NT2/D1 (cell line): ENCODE results near the gene LCMT1.

Source experiments
- DNase-seq: peaks from one replicate; pipeline ENCODE4 v3.0.0-alpha.2; 2011; ENCODE audit warnings: low read depth, low spot score
- H3K27me3 ChIP-seq: 2 replicates; pipeline ENCODE4 v1.6.0; 2011; ENCODE audit warnings: mild to moderate bottlenecking; ENCODE audit not compliant: insufficient read length, insufficient read depth
- H3K36me3 ChIP-seq: 2 replicates; pipeline ENCODE4 v1.6.1; 2011; ENCODE audit warnings: mild to moderate bottlenecking, low read length, mixed read lengths; ENCODE audit not compliant: insufficient read depth, insufficient read length
- H3K4me1 ChIP-seq: 2 replicates; pipeline ENCODE4 v1.5.1; 2011; ENCODE audit not compliant: insufficient read depth, insufficient read length
- H3K4me3 ChIP-seq: 2 replicates; pipeline ENCODE4 v1.5.1; 2011; ENCODE audit warnings: low read depth; ENCODE audit not compliant: insufficient read length
- H3K9ac ChIP-seq: 2 replicates; pipeline ENCODE4 v1.6.0; 2011; ENCODE audit warnings: low read depth; ENCODE audit not compliant: insufficient read length
- H3K9me3 ChIP-seq: 2 replicates; pipeline ENCODE4 v1.5.1; 2011; ENCODE audit warnings: mild to moderate bottlenecking, low read length; ENCODE audit not compliant: insufficient read depth
- SUZ12 ChIP-seq: IDR thresholded peaks from 2 replicates; pipeline ENCODE4 v1.6.1; 2011; ENCODE audit not compliant: insufficient read length, insufficient read depth; ENCODE audit errors: extremely low read depth
- YY1 ChIP-seq: IDR thresholded peaks from 2 replicates; pipeline ENCODE4 v1.6.1; 2011; ENCODE audit not compliant: insufficient read length, insufficient read depth
- ZNF274 ChIP-seq: IDR thresholded peaks from 2 replicates; pipeline ENCODE4 v1.6.1; 2011; ENCODE audit warnings: mild to moderate bottlenecking, low read depth, low read length

The LCMT1 gene

DNA sequence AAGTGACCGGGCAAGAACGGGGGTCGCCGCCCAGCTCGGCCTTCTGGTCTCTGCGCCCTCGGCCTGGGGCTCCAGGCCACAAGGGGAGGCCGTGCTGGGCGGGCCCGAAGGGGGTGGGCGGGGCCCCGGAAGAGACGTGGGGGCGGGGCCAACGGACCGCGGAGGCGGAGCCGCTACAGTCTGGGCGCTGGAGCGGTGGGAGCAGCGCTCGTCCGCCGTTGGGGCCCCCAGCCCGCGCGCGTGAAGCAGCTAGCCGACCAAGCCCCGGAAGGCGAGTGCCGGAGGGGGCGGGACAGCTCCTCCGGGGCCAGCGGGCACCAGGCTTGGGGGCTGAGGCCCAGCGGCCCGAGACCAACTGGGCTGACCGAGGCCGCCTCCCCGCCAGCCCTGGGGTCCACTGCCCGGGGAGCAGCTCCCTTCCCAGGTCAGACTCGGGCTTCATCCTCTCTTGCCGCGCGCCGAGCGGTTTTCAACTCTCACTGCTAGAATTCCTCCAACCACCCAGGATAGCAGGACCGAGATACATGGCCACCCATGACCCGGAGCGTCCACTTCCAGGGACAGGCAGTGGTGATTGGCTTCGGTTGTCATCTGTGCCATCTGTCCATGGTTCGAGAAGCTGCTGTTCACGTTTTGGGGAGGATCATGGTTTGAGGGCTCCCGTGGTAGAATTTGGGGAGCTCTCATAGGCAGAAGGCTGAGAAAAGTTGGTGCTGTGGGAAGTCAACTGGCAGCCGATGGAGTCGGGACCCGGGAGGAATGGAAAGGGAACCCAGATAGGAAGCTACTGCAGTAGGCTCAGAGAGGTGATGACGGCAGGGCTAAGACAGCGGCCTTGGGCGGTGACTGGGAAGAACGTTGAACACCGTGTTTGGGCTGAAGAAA is 44.6 kb upstream of the LCMT1 start:
- Histone ChIP-seq H3K4me1 (peaks cover 2% of the 10 kb centered on the region), H3K9ac (peak overlapping the region; percentile 84), H3K9me3 (no peaks in the 10 kb centered on the region), H3K36me3 (no peaks in the 10 kb centered on the region), H3K4me3 (peak overlapping the region; percentile 68), H3K27me3 (peaks cover 12% of the 10 kb centered on the region)
- TF ChIP-seq SUZ12 (no peak), YY1 (no peak), ZNF274 (no peak)
- peak; percentile 62 for DNase-seq

DNA sequence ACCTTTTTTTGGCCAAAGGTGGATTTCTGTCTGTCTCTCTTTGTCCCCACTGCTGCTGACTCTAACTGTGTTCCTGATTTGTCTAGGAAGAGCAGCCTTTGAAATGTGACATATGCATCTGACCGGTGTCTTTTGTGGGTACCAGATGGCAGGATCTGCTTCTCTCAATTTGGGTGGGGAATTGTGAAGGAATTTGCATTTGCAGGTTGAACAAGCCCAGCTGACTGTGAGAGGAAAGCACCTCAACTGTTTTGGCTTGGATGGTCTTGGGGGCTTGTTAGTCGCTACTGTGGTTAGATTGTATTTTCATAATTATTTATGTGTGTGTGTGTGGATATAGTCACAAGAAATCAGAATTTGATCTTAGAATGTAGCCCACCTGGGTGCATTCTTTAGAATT is 37.7 kb upstream of the LCMT1 start:
- no peak overlapping the region for H3K9ac ChIP-seq
- TF ChIP-seq YY1 (no peak), SUZ12 (no peak), ZNF274 (no peak)
- no peaks in the 10 kb centered on the region for H3K4me1 ChIP-seq
- peaks cover 8% of the 10 kb centered on the region; the same call in 1 of the 2 replicates for H3K9me3 ChIP-seq
- H3K4me3 ChIP-seq = no peak overlapping the region
- H3K36me3 ChIP-seq = no peaks in the 10 kb centered on the region
- DNase-seq = no peak
- H3K27me3 ChIP-seq = no peaks in the 10 kb centered on the region

DNA sequence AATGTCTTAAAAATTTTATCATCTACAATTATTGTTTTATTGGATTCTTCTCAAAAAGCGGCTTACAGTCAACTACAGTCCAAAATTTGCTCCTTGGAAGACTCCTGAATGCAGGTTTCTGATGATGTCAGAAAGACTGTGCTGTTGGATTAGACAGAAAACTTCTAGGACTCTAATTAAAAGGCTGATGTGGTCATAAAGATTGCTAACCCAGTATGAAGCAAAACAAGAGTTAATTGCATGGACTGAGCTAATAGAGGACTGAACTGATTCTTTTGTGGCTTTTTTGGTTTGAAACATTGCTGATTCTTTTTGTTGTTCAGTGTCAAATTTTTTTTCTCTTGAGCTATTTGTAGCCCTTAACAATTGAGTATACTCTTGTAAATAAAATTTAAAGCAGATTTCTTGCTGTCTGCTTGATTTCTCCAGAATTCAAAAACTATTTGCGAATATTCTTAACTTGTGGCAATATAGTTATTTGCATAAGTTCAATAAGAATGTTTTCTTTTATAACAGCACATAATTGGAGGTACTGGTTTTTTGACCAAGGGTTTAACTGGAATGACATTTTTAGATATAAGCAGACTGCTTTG is 33.1 kb upstream of the LCMT1 start:
- no peaks in the 10 kb centered on the region for H3K36me3 ChIP-seq
- TF ChIP-seq ZNF274 (no peak), YY1 (no peak)
- no peak overlapping the region for H3K9ac ChIP-seq
- peaks cover 8% of the 10 kb centered on the region; the same call in 1 of the 2 replicates for H3K9me3 ChIP-seq
- DNase-seq = no peak
- no peaks in the 10 kb centered on the region for H3K27me3 ChIP-seq
- H3K4me3 ChIP-seq = no peak overlapping the region
- H3K4me1 ChIP-seq = no peaks in the 10 kb centered on the region

DNA sequence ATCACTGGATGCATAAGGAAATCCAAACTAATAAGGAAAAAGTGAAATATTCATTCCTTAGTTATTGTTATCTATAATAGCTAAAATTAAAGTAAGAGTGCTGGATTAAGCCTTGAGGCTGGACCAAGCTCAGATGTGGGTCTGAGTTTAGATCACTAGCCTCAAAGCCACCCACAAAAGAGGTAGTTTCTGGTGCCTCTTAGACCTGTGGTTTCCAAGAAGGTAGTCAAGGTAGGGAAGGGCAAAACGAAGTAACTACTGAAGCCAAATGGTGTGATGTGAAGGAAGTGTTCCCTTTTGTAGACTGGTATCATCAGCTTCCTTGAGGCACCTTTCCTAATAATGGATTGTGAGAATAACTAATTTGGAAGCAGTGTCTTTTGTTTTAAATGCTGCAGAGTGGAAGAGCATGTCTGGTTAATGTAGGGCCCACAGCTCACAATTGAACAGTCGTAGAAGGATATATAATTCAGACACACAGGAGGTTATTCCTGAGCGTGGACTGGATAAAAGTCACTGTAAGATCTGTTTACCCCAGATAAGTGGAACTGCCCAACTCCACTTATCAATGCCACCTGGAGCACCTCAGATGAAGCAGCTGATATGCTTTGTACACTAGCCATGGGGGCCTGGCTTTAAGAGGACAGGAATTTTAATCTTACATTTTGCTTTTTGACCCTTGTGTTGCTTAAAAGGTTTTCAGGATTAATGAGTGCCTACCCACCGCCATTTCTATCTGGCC is 31.7 kb upstream of the LCMT1 start:
- Histone ChIP-seq H3K4me1 (no peaks in the 10 kb centered on the region), H3K9ac (no peak overlapping the region), H3K4me3 (no peak overlapping the region), H3K36me3 (no peaks in the 10 kb centered on the region), H3K27me3 (no peaks in the 10 kb centered on the region), H3K9me3 (peaks cover 8% of the 10 kb centered on the region; the same call in 1 of the 2 replicates)
- no peak for DNase-seq
- TF ChIP-seq SUZ12 (no peak), YY1 (no peak), ZNF274 (no peak)

DNA sequence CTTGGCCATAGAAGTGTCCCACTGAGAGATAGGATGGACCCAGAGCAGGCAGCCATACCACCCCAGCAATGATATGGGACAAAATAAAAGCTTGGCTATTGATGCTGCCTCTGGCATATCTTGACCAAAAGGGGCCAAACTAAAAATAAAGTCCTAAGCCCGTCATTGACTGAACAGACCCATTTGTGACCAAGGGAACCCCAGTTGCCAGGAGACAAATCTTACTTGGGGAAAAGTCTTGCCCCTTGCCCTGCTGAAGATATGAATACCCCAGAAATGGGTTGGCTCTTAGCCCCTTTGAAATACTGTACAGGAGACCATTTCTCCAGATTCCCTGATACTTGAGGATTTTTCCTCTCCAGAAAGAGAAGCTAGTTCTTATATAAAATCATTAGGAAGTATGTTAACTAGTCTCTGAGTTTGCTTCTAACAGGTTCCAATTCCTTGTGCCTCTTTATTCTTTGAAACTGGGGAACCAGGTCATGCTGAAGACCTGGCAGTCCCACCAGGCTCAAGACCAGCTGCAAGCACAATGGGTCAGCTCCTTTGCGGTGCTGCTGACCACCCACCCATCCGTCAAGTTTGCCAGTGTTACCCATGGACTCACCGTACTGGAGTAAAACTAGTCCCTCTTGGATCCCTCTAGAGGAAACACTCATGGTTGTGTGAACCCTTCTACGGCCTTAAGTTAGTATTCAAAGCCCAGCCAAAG is 31.0 kb upstream of the LCMT1 start:
- no peaks in the 10 kb centered on the region for H3K36me3 ChIP-seq
- no peaks in the 10 kb centered on the region for H3K4me1 ChIP-seq
- H3K9ac ChIP-seq = no peak overlapping the region
- no peak overlapping the region for H3K4me3 ChIP-seq
- no peak for DNase-seq
- no peak for TF ChIP-seq SUZ12
- TF ChIP-seq YY1 = no peak
- H3K27me3 ChIP-seq = no peaks in the 10 kb centered on the region
- peaks cover 8% of the 10 kb centered on the region; the same call in 1 of the 2 replicates for H3K9me3 ChIP-seq

DNA sequence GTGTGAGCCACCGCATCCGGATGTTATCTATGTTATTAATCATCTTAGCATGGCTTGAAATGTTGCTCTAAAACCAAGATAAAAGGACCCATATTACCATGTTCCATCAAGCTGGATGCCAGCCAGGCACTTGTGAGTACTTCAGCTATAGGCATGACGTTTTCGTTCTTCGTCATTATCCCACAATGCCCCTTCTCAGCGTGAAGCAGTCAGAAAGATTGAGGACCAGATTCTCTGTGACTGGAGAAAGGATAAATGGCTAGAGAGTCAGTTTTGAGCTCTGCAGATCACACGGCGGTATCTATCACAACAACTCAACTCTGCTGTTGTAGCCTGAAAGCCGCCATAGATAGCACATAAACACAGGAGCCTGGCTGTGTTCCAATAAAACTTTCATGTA is 29.8 kb upstream of the LCMT1 start:
- no peaks in the 10 kb centered on the region for H3K27me3 ChIP-seq
- TF ChIP-seq SUZ12 (no peak), YY1 (no peak), ZNF274 (no peak)
- H3K9ac ChIP-seq = no peak overlapping the region
- H3K36me3 ChIP-seq = no peaks in the 10 kb centered on the region
- H3K4me1 ChIP-seq = no peaks in the 10 kb centered on the region
- H3K4me3 ChIP-seq = no peak overlapping the region
- no peak for DNase-seq
- peaks cover 8% of the 10 kb centered on the region; the same call in 1 of the 2 replicates for H3K9me3 ChIP-seq

DNA sequence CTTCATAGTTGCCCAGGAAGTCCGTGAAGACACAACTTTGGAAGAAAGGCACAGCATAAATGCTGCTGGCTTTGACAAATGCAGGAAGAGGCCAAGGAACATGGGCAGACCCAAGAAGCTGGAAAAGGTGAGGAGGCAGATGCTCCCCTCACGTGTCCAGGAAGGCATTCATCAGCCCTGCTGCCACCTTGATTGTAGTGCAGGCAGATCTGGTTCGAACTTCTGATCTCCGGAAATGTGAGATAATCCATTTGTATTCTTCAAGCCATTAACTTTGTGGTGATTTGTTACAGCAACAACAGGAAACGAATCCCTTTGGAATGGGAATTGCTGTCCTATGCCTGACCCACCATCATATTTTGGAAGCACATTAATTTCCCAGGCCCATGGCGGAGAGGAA is 28.5 kb upstream of the LCMT1 start:
- Histone ChIP-seq H3K4me1 (no peaks in the 10 kb centered on the region), H3K27me3 (no peaks in the 10 kb centered on the region), H3K9ac (no peak overlapping the region), H3K36me3 (no peaks in the 10 kb centered on the region), H3K4me3 (no peak overlapping the region), H3K9me3 (peaks cover 8% of the 10 kb centered on the region; the same call in 1 of the 2 replicates)
- no peak for TF ChIP-seq YY1
- TF ChIP-seq ZNF274 = no peak
- no peak for TF ChIP-seq SUZ12
- DNase-seq = no peak
